Parathyroid adenoma (tissue), 2 donors: ENCODE measurements around the gene GOPC.

ENCODE experiments used
- H2AFZ ChIP-seq: fragments of 300-600 bp; sonication (generic); one replicate; pipeline ENCODE4 v1.7.0; 2017; ENCODE audit warnings: antibody characterized with exemption, mild to moderate bottlenecking
- H3K27ac ChIP-seq: fragments of 300-600 bp; sonication (generic); one replicate; pipeline ENCODE4 v1.7.0; 2017
- H3K27me3 ChIP-seq: fragments of 300-600 bp; sonication (generic); one replicate; pipeline ENCODE4 v1.7.0; 2017; ENCODE audit warnings: low read length; ENCODE audit not compliant: control insufficient read depth, insufficient read depth
- H3K36me3 ChIP-seq: fragments of 300-600 bp; sonication (generic); one replicate; pipeline ENCODE4 v1.7.0; 2017; ENCODE audit warnings: low read length; ENCODE audit not compliant: control insufficient read depth, insufficient read depth
- H3K4me1 ChIP-seq: fragments of 300-600 bp; sonication (generic); one replicate; pipeline ENCODE4 v1.7.0; 2017; ENCODE audit warnings: control low read depth
- H3K4me2 ChIP-seq: fragments of 300-600 bp; sonication (generic); one replicate; pipeline ENCODE4 v1.7.0; 2017; ENCODE audit warnings: low read length
- H3K4me3 ChIP-seq: fragments of 300-600 bp; sonication (generic); one replicate; pipeline ENCODE4 v1.7.0; 2017; ENCODE audit warnings: low read depth, low read length
- H3K79me2 ChIP-seq: fragments of 300-600 bp; sonication (generic); one replicate; pipeline ENCODE4 v1.7.0; 2017; ENCODE audit warnings: control low read depth
- H3K9ac ChIP-seq: fragments of 300-600 bp; sonication (generic); one replicate; pipeline ENCODE4 v1.7.0; 2017; ENCODE audit warnings: mild to moderate bottlenecking
- H3K9me3 ChIP-seq: fragments of 300-600 bp; sonication (generic); one replicate; pipeline ENCODE4 v1.7.0; 2017; ENCODE audit warnings: low read length; ENCODE audit not compliant: control insufficient read depth
- CTCF ChIP-seq: fragments of 300-600 bp; sonication (generic); IDR thresholded peaks from one replicate; pipeline ENCODE4 v1.7.0; 2017; ENCODE audit warnings: antibody characterized with exemption, mild to moderate bottlenecking
- donor health status: primary hyperparathyroidism.

Gene GOPC

GRCh38 chr6:117552618-117553017 lies 49.7 kb downstream of the GOPC start:
- H3K27me3 ChIP-seq: no peaks in the 10 kb centered on the region
- no peak overlapping the region for H3K4me3 ChIP-seq
- H3K9ac ChIP-seq: no peak overlapping the region
- H3K27ac ChIP-seq: no peak overlapping the region
- TF ChIP-seq CTCF: no peak
- H3K4me1 ChIP-seq: peaks cover under 1% of the 10 kb centered on the region
- no peaks in the 10 kb centered on the region for H3K9me3 ChIP-seq
- no peak overlapping the region for H2AFZ ChIP-seq
- no peaks in the 10 kb centered on the region for H3K79me2 ChIP-seq
- no peak overlapping the region for H3K4me2 ChIP-seq
- H3K36me3 ChIP-seq: no peaks in the 10 kb centered on the region

GRCh38 chr6:117550618-117551242 lies 51.6 kb downstream of the GOPC start:
- Histone ChIP-seq H3K27me3 (no peaks in the 10 kb centered on the region), H3K4me2 (no peak overlapping the region), H3K4me1 (peaks cover 3% of the 10 kb centered on the region), H2AFZ (no peak overlapping the region), H3K9ac (no peak overlapping the region), H3K36me3 (no peaks in the 10 kb centered on the region), H3K27ac (no peak overlapping the region), H3K9me3 (no peaks in the 10 kb centered on the region), H3K4me3 (no peak overlapping the region), H3K79me2 (no peaks in the 10 kb centered on the region)
- TF ChIP-seq CTCF: no peak

GRCh38 chr6:117550078-117550600 lies 52.2 kb downstream of the GOPC start:
- no peaks in the 10 kb centered on the region for H3K36me3 ChIP-seq
- H3K9ac ChIP-seq: no peak overlapping the region
- H3K4me1 ChIP-seq: peaks cover 3% of the 10 kb centered on the region
- H3K9me3 ChIP-seq: no peaks in the 10 kb centered on the region
- TF ChIP-seq CTCF: no peak
- H3K4me3 ChIP-seq: no peak overlapping the region
- H3K4me2 ChIP-seq: peak overlapping the region; percentile 68
- no peaks in the 10 kb centered on the region for H3K27me3 ChIP-seq
- no peak overlapping the region for H2AFZ ChIP-seq
- H3K27ac ChIP-seq: no peak overlapping the region
- no peaks in the 10 kb centered on the region for H3K79me2 ChIP-seq

GRCh38 chr6:117549611-117550010 lies 52.7 kb downstream of the GOPC start:
- H2AFZ ChIP-seq: no peak overlapping the region
- peaks cover 3% of the 10 kb centered on the region for H3K4me1 ChIP-seq
- H3K9me3 ChIP-seq: no peaks in the 10 kb centered on the region
- no peak overlapping the region for H3K9ac ChIP-seq
- H3K27me3 ChIP-seq: no peaks in the 10 kb centered on the region
- H3K36me3 ChIP-seq: no peaks in the 10 kb centered on the region
- peak overlapping the region; percentile 68 for H3K4me2 ChIP-seq
- H3K79me2 ChIP-seq: no peaks in the 10 kb centered on the region
- no peak overlapping the region for H3K4me3 ChIP-seq
- TF ChIP-seq CTCF: no peak
- H3K27ac ChIP-seq: no peak overlapping the region

- no peak for TF ChIP-seq CTCF
- Histone ChIP-seq H2AFZ (no peak overlapping the region), H3K4me1 (peaks cover 3% of the 10 kb centered on the region), H3K79me2 (no peaks in the 10 kb centered on the region), H3K9ac (no peak overlapping the region), H3K27ac (no peak overlapping the region), H3K9me3 (no peaks in the 10 kb centered on the region), H3K36me3 (no peaks in the 10 kb centered on the region), H3K4me3 (peak overlapping the region; percentile 64), H3K27me3 (no peaks in the 10 kb centered on the region), H3K4me2 (peak overlapping the region; percentile 68)
Observed at GRCh38 chr6:117548797-117549301, 53.5 kb downstream of the GOPC start.
